GM18517 (cell line): ENCODE data around the gene SYNDIG1.

ENCODE experiments used
- ATAC-seq: cut with Tn5 transposase; IDR thresholded peaks from one replicate; pipeline ENCODE4 v1.9.1; 2021; ENCODE audit warnings: mild to moderate bottlenecking, moderate library complexity; ENCODE audit not compliant: unreplicated experiment

Gene SYNDIG1

DNA sequence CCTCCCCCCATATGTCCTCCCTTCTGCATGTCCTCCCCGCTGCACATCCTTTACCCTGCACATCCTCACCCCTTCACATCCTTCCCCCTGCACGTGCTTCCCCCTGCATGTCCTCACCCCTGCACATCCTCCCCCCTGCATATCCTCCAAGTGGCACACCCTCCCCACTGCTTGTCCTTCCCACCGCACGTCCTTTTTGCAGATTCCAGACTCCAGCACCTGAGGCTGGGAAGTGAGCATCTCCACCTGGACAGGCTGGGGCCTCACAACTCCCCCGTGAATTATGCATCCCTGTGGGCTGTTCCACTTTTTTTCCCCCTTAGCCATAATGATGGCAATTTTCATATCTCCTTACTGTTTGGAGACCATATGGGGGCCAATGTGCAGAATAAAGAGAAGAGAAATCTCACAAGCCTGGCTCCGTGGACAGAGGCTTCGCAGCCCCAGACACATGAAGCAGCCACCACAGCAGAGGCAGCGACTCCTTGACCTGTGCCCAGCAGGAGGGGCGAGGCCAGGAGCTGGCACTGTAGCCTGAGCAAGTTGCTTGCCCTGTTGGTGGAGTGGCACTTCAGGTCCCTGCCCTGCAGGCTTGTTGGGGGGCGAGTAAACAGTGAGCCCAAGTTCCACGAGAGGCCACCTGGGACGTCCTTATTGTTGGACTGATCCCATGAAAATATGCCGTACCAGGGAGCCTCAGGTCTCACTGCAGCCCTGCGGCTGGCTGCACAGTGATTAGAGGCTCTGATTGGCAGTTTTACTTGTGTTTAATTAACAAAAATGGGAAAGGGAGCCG is 113.1 kb downstream of the SYNDIG1 start:
- ATAC-seq: no peak

DNA sequence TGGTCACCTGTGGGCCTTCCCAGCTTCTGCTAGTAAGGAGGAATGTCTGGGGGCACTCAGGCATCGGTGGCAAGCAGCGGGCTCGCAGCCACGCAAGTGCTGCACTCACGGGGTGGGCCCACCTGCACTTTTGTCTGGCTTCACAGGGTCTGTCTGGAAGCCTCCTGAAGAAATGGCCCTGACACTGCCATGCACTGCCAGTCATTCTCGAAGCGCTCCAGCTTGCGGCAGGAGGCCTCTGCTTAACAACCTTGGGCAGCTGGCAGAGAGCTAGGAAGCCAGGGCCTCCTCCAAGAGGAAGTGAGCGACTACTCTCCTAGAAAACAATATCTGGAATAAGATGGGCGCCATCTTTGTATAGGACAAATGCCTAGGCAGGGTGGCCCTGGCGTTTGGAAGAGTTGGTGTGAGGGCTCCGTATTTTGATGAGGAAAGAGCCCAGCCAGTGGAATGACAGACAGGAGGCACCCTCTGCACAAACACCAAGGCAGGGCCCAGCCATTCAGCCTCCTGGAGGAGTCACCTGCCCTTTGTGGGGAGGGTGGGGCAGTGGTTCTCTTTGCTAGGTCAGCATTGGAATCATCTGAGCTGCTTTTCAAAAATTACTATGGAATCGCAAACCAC is 113.9 kb downstream of the SYNDIG1 start:
- ATAC-seq: no peak

DNA sequence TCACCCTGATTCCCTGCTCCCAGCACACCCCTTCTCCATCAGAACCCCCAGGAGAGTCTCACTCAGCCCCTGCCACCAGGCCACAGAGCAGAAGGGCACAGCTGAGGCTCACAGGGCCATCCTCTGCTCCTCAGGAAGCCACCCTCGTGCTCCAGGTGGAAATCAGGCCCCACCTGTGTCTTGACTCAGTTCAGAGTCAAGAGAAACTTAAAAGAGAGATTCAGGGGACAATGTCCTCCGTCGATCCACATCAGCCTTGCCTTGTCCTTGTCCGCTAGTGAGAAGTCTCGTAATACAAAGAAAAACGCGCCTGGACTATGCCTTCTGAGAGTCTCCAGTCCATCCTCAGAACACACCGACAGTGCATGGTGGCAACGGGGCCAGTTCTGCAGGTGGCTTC is 114.6 kb downstream of the SYNDIG1 start:
- ATAC-seq: no peak

DNA sequence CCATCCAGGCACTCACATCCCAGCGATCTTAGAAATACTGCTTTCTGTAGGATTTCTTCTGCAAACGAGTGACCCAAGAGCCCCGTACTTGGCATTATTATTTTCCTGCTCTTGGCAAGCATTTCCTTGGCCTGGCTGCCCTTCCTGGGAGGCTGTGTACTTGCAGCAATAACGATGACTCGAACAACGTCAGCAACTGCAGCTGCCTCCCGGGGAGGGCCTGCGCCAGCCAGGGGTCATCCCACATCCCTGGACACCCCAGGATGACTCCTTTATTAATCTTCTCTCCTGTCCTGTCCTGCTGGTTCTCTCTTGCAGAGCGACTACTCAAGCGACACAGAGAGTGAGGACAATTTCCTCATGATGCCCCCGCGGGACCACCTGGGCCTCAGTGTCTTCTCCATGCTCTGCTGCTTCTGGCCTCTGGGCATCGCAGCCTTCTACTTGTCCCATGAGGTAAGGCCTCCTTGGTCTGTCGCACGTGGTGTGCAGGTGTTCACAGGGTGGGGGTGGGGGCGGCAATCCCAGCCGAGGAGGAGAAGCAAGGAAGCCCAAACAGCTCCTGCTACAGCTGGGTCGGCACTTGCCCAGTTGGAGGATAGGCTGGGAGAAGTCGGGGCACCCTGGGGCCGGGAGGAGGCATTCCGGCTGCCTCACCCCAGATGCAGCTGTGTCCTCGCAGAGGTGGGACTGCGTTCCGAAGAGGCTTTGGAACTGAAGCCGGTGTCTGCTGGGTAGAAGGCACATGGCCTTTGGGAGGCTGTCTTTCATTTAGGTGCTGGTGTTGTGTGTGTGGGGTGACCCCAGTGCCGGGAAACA is 115.3 kb downstream of the SYNDIG1 start:
- no peak for ATAC-seq

- ATAC-seq: no peak
Observed at GRCh38 chr20:24585796-24586522, 116.5 kb downstream of the SYNDIG1 start.

DNA sequence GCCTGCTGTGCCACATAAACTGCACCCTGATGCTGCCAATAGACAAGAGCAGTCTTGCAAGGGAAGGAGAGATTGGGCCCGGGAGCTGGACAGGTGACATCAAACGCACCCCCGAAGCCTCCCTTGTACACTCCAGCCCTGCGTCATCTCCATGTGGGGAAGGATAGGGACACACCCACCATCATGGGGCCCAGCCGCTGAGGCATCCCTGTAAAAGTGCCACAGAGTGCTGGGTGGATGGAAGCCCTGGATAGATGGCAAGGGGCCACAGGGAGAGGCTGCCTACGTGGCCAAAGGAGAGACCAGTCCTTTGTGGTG is 117.1 kb downstream of the SYNDIG1 start:
- no peak for ATAC-seq

GRCh38 chr20:24587384-24588046 is 118.1 kb downstream of the SYNDIG1 start:
- ATAC-seq: no peak

- ATAC-seq: no peak
Observed at GRCh38 chr20:24588047-24588635, 118.7 kb downstream of the SYNDIG1 start.

DNA sequence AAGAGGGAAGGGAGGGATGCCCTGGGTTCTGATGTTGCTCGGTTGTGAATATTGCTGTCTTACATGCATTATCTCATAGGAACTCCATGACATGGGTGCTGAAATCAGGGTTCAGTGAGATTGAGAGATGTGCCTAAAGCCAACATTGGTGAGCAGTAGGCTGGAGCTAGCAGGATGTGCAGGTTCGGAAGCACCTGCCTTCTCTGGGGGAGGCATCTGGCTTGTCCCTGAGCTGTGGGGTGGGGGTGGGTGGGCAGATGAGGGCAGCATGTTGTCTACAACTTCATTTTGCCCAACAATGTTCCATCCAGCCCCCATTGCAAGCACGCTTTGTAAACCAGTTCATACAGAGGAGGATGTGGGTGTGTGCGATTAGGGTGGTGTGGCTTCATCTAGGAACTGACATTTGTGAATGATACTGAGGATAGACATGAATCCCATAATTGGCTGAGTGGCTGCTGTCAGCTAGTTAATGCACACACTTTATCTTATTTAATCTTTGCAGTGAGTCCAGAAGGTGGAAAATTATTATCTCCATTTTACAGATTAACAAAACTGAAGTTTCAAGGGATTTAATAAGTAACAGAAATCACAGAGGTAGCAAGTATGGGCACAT is 119.4 kb downstream of the SYNDIG1 start:
- no peak for ATAC-seq

DNA sequence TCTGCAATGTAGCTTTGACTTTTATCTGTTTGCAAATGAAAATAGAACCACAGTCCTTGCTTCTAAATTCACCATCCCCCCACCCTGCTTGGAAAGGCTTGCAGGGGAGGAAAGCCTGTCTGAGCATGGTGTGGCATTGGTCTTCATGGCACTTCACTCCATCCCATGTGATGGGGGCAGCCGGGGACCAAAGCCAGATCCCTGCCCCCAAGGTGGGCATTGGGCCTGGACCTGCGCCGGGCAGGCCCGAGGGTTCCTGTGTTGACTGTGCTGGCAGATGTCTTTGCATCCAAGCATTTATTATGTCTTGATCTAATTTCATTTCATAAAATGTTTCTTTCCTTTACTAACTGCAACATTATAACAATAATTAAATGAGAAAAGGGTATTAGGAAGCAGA is 120.0 kb downstream of the SYNDIG1 start:
- ATAC-seq: no peak

- ATAC-seq: no peak
Observed at GRCh38 chr20:24589815-24590177, 120.4 kb downstream of the SYNDIG1 start.

- ATAC-seq: no peak
Observed at GRCh38 chr20:24590178-24590982, 121.0 kb downstream of the SYNDIG1 start.

GRCh38 chr20:24597051-24597450 is 127.6 kb downstream of the SYNDIG1 start:
- ATAC-seq: no peak

DNA sequence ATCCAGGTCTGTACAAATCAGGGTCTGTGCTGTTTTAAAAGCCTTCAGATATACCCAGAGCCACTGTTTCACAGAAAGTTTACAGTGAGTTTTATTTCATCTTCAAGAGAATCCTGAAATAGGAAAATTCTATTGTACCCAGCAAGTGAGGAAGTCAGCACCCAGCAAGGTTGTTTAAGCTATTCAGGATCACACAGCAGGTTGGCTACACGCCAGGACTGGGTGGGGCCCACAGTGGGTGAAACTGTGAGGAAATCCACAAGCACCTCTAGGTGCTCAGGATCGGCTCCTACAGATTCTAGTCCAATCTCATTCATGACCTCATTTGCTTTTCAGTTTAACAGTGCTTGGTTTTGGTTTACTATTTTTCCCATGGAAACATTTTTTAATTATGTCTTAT is 128.9 kb downstream of the SYNDIG1 start:
- no peak for ATAC-seq

DNA sequence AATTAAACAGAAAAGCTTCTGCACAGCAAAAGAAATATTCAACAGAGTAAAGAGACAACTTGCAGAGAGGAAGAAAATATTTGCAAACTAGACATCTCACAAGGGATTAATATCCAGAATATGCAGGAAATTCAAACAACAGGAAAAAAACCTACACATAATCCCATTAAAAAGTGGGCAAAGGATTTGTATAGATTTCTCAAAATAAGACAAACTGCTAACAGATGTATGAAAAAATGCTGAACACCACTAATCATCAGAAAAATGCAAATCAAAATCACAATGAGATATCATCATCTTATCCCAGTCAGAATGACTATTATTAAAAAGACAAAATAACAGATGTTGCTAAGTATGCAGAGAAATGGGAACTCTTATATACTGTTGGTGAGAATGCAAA is 129.6 kb downstream of the SYNDIG1 start:
- ATAC-seq: no peak

DNA sequence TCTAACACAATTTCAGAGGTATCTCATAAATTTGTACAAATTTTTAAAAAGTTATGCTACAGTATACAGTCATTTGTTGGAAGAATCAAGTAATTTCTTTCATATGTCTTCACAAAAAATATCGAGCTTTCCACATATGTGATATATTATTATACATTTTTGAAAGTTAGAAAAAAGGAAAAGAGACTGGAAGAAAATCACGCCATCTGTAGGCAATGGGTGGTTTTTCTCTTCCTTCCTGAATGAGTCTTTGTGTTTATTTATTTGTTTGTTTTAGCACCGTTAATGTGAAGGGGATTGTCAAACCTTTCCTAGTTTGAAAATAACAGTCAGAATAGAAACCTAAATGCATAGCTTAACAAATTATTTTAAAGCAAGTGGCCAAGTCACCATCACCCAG is 130.6 kb downstream of the SYNDIG1 start:
- no peak for ATAC-seq

GRCh38 chr20:24603454-24603853 is 134.0 kb downstream of the SYNDIG1 start:
- no peak for ATAC-seq

GRCh38 chr20:24604966-24605665 is 135.7 kb downstream of the SYNDIG1 start:
- no peak for ATAC-seq
